GM18868 (cell line): Measurements from ENCODE around the gene HIPK3.
"Not testable (repeated sequence)": the region's sequence is repeated elsewhere in the genome, so short reads cannot be mapped to it uniquely, and the experiment has no call there.

Source experiments
- ATAC-seq: cut with Tn5 transposase; IDR thresholded peaks from one replicate; pipeline ENCODE4 v1.9.1; 2021; ENCODE audit warnings: mild to moderate bottlenecking, moderate library complexity; ENCODE audit not compliant: unreplicated experiment

Gene HIPK3

GRCh38 chr11:33347490-33348125 lies 90.4 kb downstream of the HIPK3 start:
- ATAC-seq, result peak; percentile 99

GRCh38 chr11:33350287-33350686 lies 93.1 kb downstream of the HIPK3 start:
- ATAC-seq, result no peak

GRCh38 chr11:33358150-33358831 lies 101.1 kb downstream of the HIPK3 start:
- ATAC-seq, result no peak

GRCh38 chr11:33360642-33361041 lies 103.5 kb downstream of the HIPK3 start:
- ATAC-seq, result no peak

GRCh38 chr11:33362051-33362910 lies 105.1 kb downstream of the HIPK3 start:
- ATAC-seq, result no peak

GRCh38 chr11:33366918-33367317 lies 109.7 kb downstream of the HIPK3 start:
- no peak for ATAC-seq

- not testable (repeated sequence) for ATAC-seq
Observed at GRCh38 chr11:33368475-33368874, 111.3 kb downstream of the HIPK3 start.

GRCh38 chr11:33368931-33369330 lies 111.8 kb downstream of the HIPK3 start:
- ATAC-seq, result no peak

- ATAC-seq, result no peak
Observed at GRCh38 chr11:33373636-33374035, 116.5 kb downstream of the HIPK3 start.

- ATAC-seq, result no peak
Observed at GRCh38 chr11:33375236-33375635, 118.1 kb downstream of the HIPK3 start.

- ATAC-seq, result peak; percentile 34
Observed at GRCh38 chr11:33375688-33376311, 118.6 kb downstream of the HIPK3 start, which contains the start of gene KIAA1549L. KIAA1549L (plus strand) TSS chr11:33376108.

- ATAC-seq, result peak; percentile 35
Observed at GRCh38 chr11:33376331-33377310, 119.4 kb downstream of the HIPK3 start.

GRCh38 chr11:33377412-33378370 lies 120.5 kb downstream of the HIPK3 start:
- no peak for ATAC-seq

GRCh38 chr11:33379947-33380346 lies 122.8 kb downstream of the HIPK3 start:
- ATAC-seq, result peak; percentile 64

GRCh38 chr11:33383075-33383919 lies 126.1 kb downstream of the HIPK3 start:
- ATAC-seq, result peak; percentile 23

GRCh38 chr11:33383920-33384209 lies 126.7 kb downstream of the HIPK3 start:
- no peak for ATAC-seq

- ATAC-seq, result no peak
Observed at GRCh38 chr11:33384220-33384619, 127.0 kb downstream of the HIPK3 start.

GRCh38 chr11:33387581-33387980 lies 130.4 kb downstream of the HIPK3 start:
- peak; percentile 26 for ATAC-seq
